GM12878 (cell line): Measurements from ENCODE around the gene METTL18. TPM values are rescaled to one million over a fixed set of nuclear protein-coding genes. Genes with fewer than 3 reads are reported as not detected.
A peak's percentile ranks its signal among the peaks of the same experiment; 100 is the strongest.

ENCODE experiments used
- ASH2L ChIP-seq: fragments of 300-600, 200-600 bp; sonication (generic); IDR thresholded peaks from 2 replicates; pipeline ENCODE4 v1.6.1; 2017; ENCODE audit warnings: low read depth, mild to moderate bottlenecking, borderline replicate concordance
- ATF7 ChIP-seq: fragments of 450-650 bp; IDR thresholded peaks from 2 replicates; pipeline ENCODE4 v1.6.1; 2016; ENCODE audit warnings: low read depth, mild to moderate bottlenecking
- CREB1 ChIP-seq: IDR thresholded peaks from 2 replicates; pipeline ENCODE4 v1.6.1; 2012; ENCODE audit warnings: low read depth, mild to moderate bottlenecking, inconsistent platforms
- CREM ChIP-seq: IDR thresholded peaks from 2 replicates; pipeline ENCODE4 v1.6.1; 2014; ENCODE audit warnings: antibody characterized with exemption, low read depth
- GATAD2B ChIP-seq: fragments of 450-650 bp; conservative IDR thresholded peaks from 2 replicates; pipeline ENCODE4 v1.6.1; 2017; ENCODE audit warnings: low read depth, mild to moderate bottlenecking, moderate library complexity
- IKZF1 ChIP-seq: fragments of 450-650 bp; conservative IDR thresholded peaks from 2 replicates; pipeline ENCODE4 v1.6.1; 2017; ENCODE audit warnings: antibody characterized with exemption, mild to moderate bottlenecking
- IKZF2 ChIP-seq, 2 experiments: fragments of 450-650 bp; IDR thresholded peaks; 2 replicates each; pipeline ENCODE4 v1.6.1; 2017; ENCODE audit warnings: mild to moderate bottlenecking in 2 of 2, moderate library complexity in 2 of 2
- NBN ChIP-seq: fragments of 450-650 bp; IDR thresholded peaks from 2 replicates; pipeline ENCODE4 v1.6.1; 2016
- PML ChIP-seq: IDR thresholded peaks from 2 replicates; pipeline ENCODE4 v1.6.1; 2012; ENCODE audit warnings: low read length, inconsistent platforms
- PRDM15 ChIP-seq: fragments of 450-650 bp; formaldehyde crosslinking; IDR thresholded peaks from 2 replicates; pipeline ENCODE4 v1.4.0; 2020; ENCODE audit warnings: mild to moderate bottlenecking, moderate library complexity
- SKIL ChIP-seq: fragments of 450-650 bp; IDR thresholded peaks from 2 replicates; pipeline ENCODE4 v1.6.1; 2017; ENCODE audit warnings: mild to moderate bottlenecking, low read depth, inconsistent platforms; ENCODE audit not compliant: poor library complexity, severe bottlenecking
- TBL1XR1 ChIP-seq: IDR thresholded peaks from 2 replicates; pipeline ENCODE4 v1.6.1; 2012; ENCODE audit warnings: low read depth, low read length, improper control_type of control experiment
- ZBTB33 ChIP-seq: fragments of 450-650 bp; IDR thresholded peaks from 2 replicates; pipeline ENCODE4 v1.6.1; 2017; ENCODE audit warnings: mild to moderate bottlenecking
- ZNF24 ChIP-seq: fragments of 450-650 bp; IDR thresholded peaks from 2 replicates; pipeline ENCODE4 v1.6.1; 2017; ENCODE audit warnings: antibody characterized with exemption, mild to moderate bottlenecking
- polyA plus RNA-seq, 11 experiments: library from polyadenylated mRNA; depleted of rRNA in 4 of 11; unstranded in 6 of 11; stranded (reverse) in 5 of 11; fragments of >200 nt; fragmentation: Nextera tagmentation in 4 of 11; fragmentation: Illumina TruSeq in 1 of 11; extraction: Ambion mirVana in 4 of 11; extraction: Trizol in 1 of 11; gene quantifications; 1 replicate in 1 of 11; 2 replicates in 10 of 11; pipeline versions ENCODE4 v1.2.1 to v1.2.3, GENCODE V29; 2011 to 2016; ENCODE audit warnings: inconsistent platforms in 2 of 11, missing spikeins in 2 of 11, low read depth in 1 of 11
- total RNA-seq, 4 experiments: library from RNA; depleted of rRNA in 3 of 4; stranded (reverse); fragments of >200 nt in 3 of 4; fragmentation: Illumina TruSeq in 1 of 4; extraction: Trizol in 1 of 4; gene quantifications; 2 replicates each; pipeline versions ENCODE4 v1.2.1 to v1.2.3, GENCODE V29; 2013 to 2021

METTL18 gene
- total and polyA plus RNA-seq, 10 of the 15 experiments (the other 5 are each of a cell fraction or from before 2014, with no cell fraction given), result 8.1 to 31.8 (median 12.8) TPM

- TF ChIP-seq PRDM15 (CRISPR knock-in tag) (no peak), IKZF1 (peak; percentile 94), TBL1XR1 (peak; percentile 34; the same call in 1 of the 2 replicates), IKZF2 (IDR thresholded peaks at IDR 0.05) (peak; percentile 73 to 75), ATF7 (peak; percentile 76), CREM (peak; percentile 70), ZNF24 (peak; percentile 64), NBN (peak; percentile 92), ZBTB33 (no peak), PML (peak; percentile 91), SKIL (peak; percentile 79), GATAD2B (peak; percentile 83; the same call in 1 of the 2 replicates), CREB1 (peak; percentile 74), ASH2L (peak; percentile 46; the same call in 1 of the 2 replicates)
Observed at GRCh38 chr1:169794530-169795416, at the start of gene METTL18 (continued).
